Gastrocnemius medialis (tissue), 4 donors: Measurements from ENCODE around the gene TAX1BP1. TPM values are rescaled to one million over a fixed set of nuclear protein-coding genes. Genes with fewer than 3 reads are reported as not detected.

Source experiments
- ATAC-seq, 2 donors: fragments of 150-250 bp; one replicate each; pipeline ENCODE4 v1.9.1; 2016
- DNase-seq, 2 donors: peaks; one replicate each; pipeline ENCODE4 v3.0.0-alpha.2; 2019
- H3K27ac ChIP-seq, 4 donors: fragments of 200-600 bp; sonication (generic); 1 replicate in 1 of 4; 2 replicates in 3 of 4; pipeline ENCODE4 v1.5.1; 2016 to 2018; ENCODE audit warnings: mild to moderate bottlenecking in 2 of 4, moderate library complexity in 1 of 4
- H3K27me3 ChIP-seq, 3 donors: fragments of 200-600 bp; sonication (generic) in 2 of 3; 1 replicate in 1 of 3; 2 replicates in 2 of 3; pipeline versions ENCODE4 v1.5.1 to v1.6.0; 2016 to 2019; ENCODE audit warnings: mild to moderate bottlenecking in 1 of 3, moderate library complexity in 1 of 3
- H3K36me3 ChIP-seq, 2 donors: fragments of 200-600 bp; sonication (generic) in 1 of 2; one replicate each; pipeline ENCODE4 v1.5.1; 2017 to 2018
- H3K4me1 ChIP-seq, 2 donors: fragments of 200-600 bp; sonication (generic) in 1 of 2; one replicate each; pipeline ENCODE4 v1.5.1; 2016 to 2017; ENCODE audit warnings: mild to moderate bottlenecking in 2 of 2
- H3K4me3 ChIP-seq, 4 donors: fragments of 200-600 bp; sonication (generic) in 3 of 4; 1 replicate in 1 of 4; 2 replicates in 3 of 4; pipeline ENCODE4 v1.5.1; 2016 to 2019; ENCODE audit warnings: mild to moderate bottlenecking in 2 of 4
- H3K9me3 ChIP-seq, 3 donors: fragments of 200-600 bp; sonication (generic) in 2 of 3; 1 replicate in 1 of 3; 2 replicates in 2 of 3; pipeline ENCODE4 v1.5.1; 2016 to 2019
- POLR2A ChIP-seq, 2 donors: fragments of 450-650 bp; IDR thresholded peaks; one replicate each; pipeline ENCODE4 v1.6.1; 2017; ENCODE audit warnings: antibody characterized with exemption in 2 of 2, mild to moderate bottlenecking in 2 of 2, moderate library complexity in 2 of 2
- in situ Hi-C, 4 donors: fragments of 200-750 bp; cut with MboI; loops; one replicate each; pipeline versions ENCODE4 v1.15.0 to v1.8.0; 2017; ENCODE audit warnings: low sequenced_read_pairs in 4 of 4
- intact Hi-C: fragments of 100-400 bp; cut with DNase I; formaldehyde crosslinking; loops from one replicate; pipeline ENCODE4 v1.15.1; 2023; ENCODE audit warnings: low total_unique reads
- total RNA-seq, 4 donors: library from RNA; depleted of rRNA; stranded (reverse); fragments of >200 nt; gene quantifications; one replicate each; pipeline versions ENCODE4 v1.1.0 to v1.2.3, GENCODE V29; 2016
- TF ChIP-seq, protein P1 (sequence below), 5 experiments: fragments of 450-650 bp in 3 of 5; fragments of 200-600 bp in 2 of 5; sonication (generic) in 2 of 5; IDR thresholded peaks in 4 of 5; conservative IDR thresholded peaks in 1 of 5; 1 replicate in 4 of 5; 2 replicates in 1 of 5; pipeline ENCODE4 v1.5.1; 2016 to 2019; ENCODE audit warnings: antibody characterized with exemption in 5 of 5, mild to moderate bottlenecking in 3 of 5, moderate library complexity in 3 of 5

TAX1BP1 gene
- total RNA-seq, 4 donors from 2014 or later = 110 to 136 (median 113) TPM

DNA sequence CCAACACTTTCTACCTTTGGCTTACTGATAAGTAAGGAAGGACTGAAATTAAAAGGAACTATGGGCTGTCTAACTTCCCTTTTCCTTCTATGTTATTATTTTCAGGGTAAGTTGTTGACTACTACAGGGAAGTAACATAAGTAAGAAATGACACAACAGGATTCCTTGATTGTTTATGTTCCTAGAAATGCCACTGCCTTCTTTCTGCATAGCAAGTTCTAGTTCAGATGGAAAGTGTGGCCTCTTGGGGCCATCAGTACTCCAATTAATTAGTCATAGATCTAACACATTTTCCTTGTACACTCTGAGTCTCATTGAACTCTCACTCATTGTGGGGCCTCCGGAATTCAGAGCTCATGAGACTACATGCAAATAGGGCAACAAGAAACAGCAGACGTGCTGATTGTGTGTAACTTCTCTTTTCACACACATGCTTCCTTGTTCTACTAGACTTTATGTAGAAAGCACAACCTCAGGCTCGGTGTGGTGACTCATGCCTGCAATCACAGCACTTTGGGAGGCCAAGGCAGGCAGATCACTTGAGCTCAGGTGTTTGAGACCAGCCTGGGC is 42.0 kb upstream of the TAX1BP1 start:
- intact Hi-C loops = no loop called here
- in situ Hi-C loops = no loop called here
- DNase-seq = peak in 1 of 2 donors; percentile 31

DNA sequence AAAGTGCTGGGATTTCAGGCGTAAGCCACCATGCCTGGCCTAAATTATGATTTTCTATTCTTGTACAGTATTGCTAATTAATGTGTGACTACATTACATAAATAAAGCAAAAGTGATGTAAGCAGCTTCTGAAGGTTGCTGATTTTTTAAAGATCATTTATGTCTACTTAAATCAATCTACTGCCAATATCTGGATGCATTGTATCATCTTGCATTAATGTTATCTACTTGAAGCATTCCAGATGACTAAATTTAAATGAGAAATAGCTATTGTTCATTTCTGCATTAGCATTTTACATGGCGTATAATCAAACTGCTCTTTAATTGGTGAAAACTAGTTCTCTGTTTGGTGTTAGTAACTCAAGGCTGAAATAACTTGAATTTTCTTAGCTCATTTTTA is 40.2 kb upstream of the TAX1BP1 start:
- Histone ChIP-seq H3K9me3 (no peaks in the 10 kb centered on the region), H3K27ac (no peak overlapping the region), H3K27me3 (no peaks in the 10 kb centered on the region), H3K4me3 (no peak overlapping the region), H3K36me3 (no peaks in the 10 kb centered on the region), H3K4me1 (no peaks in the 10 kb centered on the region)
- intact Hi-C loops (no loop called here), in situ Hi-C loops (no loop called here)
- no peak for DNase-seq
- no peak for ATAC-seq
- TF ChIP-seq, protein P1, sequence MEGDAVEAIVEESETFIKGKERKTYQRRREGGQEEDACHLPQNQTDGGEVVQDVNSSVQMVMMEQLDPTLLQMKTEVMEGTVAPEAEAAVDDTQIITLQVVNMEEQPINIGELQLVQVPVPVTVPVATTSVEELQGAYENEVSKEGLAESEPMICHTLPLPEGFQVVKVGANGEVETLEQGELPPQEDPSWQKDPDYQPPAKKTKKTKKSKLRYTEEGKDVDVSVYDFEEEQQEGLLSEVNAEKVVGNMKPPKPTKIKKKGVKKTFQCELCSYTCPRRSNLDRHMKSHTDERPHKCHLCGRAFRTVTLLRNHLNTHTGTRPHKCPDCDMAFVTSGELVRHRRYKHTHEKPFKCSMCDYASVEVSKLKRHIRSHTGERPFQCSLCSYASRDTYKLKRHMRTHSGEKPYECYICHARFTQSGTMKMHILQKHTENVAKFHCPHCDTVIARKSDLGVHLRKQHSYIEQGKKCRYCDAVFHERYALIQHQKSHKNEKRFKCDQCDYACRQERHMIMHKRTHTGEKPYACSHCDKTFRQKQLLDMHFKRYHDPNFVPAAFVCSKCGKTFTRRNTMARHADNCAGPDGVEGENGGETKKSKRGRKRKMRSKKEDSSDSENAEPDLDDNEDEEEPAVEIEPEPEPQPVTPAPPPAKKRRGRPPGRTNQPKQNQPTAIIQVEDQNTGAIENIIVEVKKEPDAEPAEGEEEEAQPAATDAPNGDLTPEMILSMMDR (IDR thresholded peaks at IDR 0.05 in 4 of 5, conservative IDR thresholded peaks at IDR 0.05 in 1 of 5) = no peak
- TF ChIP-seq POLR2A (IDR thresholded peaks at IDR 0.05) = no peak

More for the DNA sequence above, 42.0 kb upstream of the TAX1BP1 start:
- H3K4me3 ChIP-seq = no peak overlapping the region
- no peak for ATAC-seq
- no peaks in the 10 kb centered on the region for H3K9me3 ChIP-seq
- H3K27ac ChIP-seq = no peak overlapping the region
- TF ChIP-seq, protein P1 (IDR thresholded peaks at IDR 0.05 in 4 of 5, conservative IDR thresholded peaks at IDR 0.05 in 1 of 5) = no peak
- TF ChIP-seq POLR2A (IDR thresholded peaks at IDR 0.05) = no peak
- H3K27me3 ChIP-seq = no peaks in the 10 kb centered on the region
- H3K36me3 ChIP-seq = no peaks in the 10 kb centered on the region
- H3K4me1 ChIP-seq = no peaks in the 10 kb centered on the region

DNA sequence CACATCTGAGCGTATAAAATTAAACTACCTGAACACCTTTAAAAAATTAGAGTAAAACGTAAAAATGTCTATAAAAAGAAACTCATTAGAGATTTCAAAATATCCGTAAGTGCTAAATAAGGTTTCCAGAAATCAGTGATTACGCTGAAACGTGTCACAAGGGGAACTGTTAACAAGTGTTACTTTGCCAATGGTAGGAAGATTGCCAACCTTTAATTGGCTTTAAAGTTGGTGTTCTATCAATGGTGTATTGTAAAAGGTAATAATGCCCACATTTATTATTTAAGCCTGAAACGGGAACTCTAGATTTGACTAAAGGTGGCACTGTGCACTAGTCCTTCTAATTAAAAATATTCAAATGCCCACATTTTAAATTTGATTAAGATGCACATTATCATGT is 39.5 kb upstream of the TAX1BP1 start:
- Histone ChIP-seq H3K4me1 (no peaks in the 10 kb centered on the region), H3K9me3 (no peaks in the 10 kb centered on the region), H3K4me3 (no peak overlapping the region), H3K27ac (no peak overlapping the region), H3K36me3 (no peaks in the 10 kb centered on the region), H3K27me3 (no peaks in the 10 kb centered on the region)
- TF ChIP-seq, protein P1 (IDR thresholded peaks at IDR 0.05 in 4 of 5, conservative IDR thresholded peaks at IDR 0.05 in 1 of 5) = no peak
- no peak for TF ChIP-seq POLR2A (IDR thresholded peaks at IDR 0.05)
- no peak for DNase-seq
- ATAC-seq = no peak
- intact Hi-C loops (no loop called here), in situ Hi-C loops (no loop called here)

DNA sequence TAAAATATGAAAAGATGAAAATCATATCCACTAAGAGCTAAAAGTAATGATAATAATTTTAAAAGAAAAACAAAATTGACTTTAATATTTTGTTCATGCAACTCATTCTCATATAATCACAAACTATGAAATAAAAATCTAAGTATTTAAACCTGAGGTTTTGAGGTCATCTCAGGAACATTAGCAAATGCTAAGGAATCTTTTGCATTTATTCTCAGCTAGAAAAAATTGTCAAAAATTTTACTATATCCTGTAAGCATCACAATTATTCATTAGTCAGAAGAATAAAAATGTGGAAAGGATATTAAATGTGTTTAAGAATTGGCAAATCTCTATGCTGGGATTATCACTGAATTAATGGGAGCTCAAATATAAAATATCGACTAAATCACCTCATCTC is 36.8 kb upstream of the TAX1BP1 start:
- no peak for ATAC-seq
- Histone ChIP-seq H3K4me3 (no peak overlapping the region), H3K27ac (no peak overlapping the region), H3K36me3 (no peaks in the 10 kb centered on the region), H3K27me3 (no peaks in the 10 kb centered on the region), H3K9me3 (no peaks in the 10 kb centered on the region), H3K4me1 (no peaks in the 10 kb centered on the region)
- no peak for DNase-seq
- TF ChIP-seq POLR2A (IDR thresholded peaks at IDR 0.05) = no peak
- TF ChIP-seq, protein P1 (IDR thresholded peaks at IDR 0.05 in 4 of 5, conservative IDR thresholded peaks at IDR 0.05 in 1 of 5) = no peak
- intact Hi-C loops (no loop called here), in situ Hi-C loops (no loop called here)
